ELF-1 (cell line): ENCODE results near the gene ARHGEF19.
"Not testable (repeated sequence)": the region's sequence is repeated elsewhere in the genome, so short reads cannot be mapped to it uniquely, and the experiment has no call there.

Experiments
- DNase-seq: peaks from one replicate; pipeline ENCODE4 v3.0.0-alpha.2; 2016; ENCODE audit warnings: low read depth, low spot score

Gene ARHGEF19

DNA sequence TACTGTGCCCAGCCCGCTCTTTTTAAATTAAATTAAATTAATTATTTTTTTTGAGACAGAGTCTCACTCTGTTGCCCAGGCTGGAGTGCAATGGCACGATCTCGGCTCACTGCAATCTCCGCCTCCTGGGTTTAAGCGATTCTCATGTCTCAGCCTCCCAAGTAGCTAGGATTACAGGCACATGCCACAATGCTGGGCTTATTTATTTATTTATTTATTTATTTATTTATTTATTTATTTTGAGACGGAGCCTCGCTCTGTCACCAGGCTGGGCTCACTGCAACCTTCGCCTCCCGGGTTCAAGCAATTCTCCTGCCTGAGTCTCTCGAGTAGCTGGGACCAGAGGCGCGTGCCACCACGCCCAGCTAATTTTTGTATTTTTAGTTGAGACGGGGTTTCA is 10.3 kb upstream of the ARHGEF19 start:
- DNase-seq = not testable (repeated sequence)

- no peak for DNase-seq
Measured at GRCh38 chr1:16221499-16221898, 9.0 kb upstream of the ARHGEF19 start.

- no peak for DNase-seq
Measured at GRCh38 chr1:16219968-16220500, 7.6 kb upstream of the ARHGEF19 start.

DNA sequence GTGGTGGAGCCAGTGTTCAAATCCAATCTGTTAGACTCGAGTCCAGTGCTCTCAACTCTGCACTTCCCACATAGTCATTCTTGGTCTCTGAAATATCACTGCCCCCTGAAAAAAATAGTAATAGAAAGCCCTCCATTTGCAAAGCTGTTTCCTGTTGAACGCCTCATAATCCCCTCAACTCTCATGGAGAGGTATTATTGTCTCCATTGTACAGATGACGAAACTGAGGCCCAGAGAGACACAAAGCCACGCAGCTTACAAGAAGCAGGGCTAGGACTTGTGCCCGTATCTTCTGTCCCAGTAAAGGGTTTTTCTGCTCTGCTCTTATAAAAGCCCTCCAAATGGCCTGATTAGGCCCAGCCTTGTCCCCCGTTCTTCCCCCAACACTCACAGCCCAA is 6.2 kb upstream of the ARHGEF19 start:
- DNase-seq = no peak

DNA sequence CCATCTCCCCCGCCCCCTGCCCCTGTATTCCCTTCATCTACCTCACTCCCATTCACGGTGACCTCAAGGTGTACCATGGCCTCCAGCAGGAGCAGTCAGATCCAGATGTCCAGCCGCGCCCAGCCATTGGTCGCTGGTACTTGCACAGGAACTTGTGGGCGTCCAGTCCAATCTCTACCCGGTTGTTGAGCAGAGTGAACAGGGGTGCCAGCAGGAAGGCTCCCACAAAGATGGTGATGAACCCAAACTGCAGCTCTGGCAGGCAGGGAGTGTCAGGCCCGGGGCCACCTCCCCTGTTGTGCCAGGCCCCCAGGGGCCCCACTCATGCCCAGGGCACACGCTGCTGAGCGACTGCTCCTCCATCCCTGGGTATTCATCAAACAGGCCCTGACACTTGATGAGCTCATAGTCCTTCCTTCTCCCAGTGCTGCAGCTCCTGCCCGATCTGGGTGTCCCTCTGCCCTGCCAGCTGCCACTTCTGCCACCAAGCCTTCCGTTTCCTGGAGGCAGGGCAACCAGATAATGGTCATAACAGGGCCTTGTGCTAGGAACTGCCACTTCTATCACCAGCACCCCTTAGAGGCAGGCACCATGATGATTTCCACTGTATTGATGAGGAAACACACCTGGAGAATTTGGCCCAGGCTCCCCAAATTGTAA is 5.7 kb upstream of the ARHGEF19 start:
- DNase-seq = no peak

DNA sequence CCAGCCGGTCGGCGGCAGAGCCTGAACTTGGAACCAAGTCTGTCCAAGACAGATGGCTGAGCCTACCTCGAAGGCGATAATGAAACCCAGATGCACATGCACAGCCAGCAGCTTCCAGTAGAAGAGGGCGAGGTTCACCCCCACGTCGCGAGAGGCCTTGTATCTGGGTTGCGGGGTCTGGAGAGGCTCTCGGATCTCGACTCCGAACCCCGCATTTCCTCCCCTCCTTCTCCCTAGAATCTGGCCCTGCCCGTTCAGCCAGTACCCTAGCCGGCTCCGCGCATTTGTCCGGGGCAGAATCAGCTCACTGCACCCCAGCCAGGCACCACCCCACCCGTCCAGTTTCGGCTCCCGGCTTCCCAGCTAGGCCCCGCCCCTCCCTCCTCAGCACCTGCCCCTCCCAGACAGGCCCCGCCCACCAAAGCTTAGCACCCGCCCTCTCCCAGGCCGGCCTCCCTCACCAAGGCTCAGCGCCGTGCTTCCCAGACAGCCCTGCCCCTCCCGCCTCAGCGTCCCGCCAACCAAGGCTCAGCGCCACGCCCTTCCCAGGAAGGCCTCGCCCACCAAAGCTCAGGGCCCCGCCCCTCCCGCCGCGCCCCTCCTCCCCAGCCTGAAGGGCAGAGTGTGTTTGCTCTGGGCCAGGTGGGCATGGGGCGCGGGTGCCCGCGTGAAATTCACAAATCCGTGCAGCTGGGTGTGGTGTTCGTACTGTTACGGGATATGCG is 4.8 kb upstream of the ARHGEF19 start:
- DNase-seq = peak; percentile 95

DNA sequence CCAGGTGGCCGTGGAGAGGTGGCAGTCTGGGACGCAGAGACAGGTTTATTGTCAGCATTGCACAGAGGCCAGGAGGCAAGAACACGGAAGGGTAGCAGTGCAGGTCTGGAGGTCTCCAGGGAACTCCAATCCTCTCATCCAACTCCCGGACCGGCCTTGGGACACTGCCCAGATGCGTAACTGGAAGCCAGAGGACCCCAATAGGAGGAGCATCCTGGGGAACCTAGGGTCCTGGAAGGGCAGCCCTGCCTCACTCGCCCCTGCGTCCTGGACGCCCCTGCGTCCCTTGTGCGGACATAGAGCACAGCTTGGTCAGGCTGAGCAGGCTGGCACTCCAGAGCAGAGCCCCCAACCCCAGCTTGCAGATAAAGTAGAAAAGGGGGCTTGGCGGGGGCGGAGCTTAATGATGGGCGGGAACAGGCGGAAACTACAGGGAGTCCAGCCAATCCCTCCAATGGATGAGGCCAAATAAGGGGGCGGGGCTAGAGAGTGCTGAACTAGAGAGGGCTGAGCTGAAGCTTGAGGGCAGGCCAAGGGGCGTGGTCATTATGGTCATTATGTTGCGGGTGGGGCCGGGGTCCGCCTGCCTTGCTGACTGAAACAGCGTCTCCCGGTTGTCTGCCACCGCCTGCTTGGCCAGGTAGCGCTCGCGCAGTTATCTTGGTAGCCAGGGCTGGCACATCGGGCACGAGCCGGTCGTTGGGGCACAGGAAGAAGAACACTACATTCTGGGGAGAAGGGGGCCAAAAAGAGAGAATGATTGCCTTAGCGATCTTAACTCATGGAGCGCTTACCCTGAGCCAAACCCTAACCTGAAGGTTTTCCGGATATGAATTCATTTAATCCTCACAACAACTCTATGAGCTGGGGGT is 3.7 kb upstream of the ARHGEF19 start:
- DNase-seq = peak; percentile 96

DNA sequence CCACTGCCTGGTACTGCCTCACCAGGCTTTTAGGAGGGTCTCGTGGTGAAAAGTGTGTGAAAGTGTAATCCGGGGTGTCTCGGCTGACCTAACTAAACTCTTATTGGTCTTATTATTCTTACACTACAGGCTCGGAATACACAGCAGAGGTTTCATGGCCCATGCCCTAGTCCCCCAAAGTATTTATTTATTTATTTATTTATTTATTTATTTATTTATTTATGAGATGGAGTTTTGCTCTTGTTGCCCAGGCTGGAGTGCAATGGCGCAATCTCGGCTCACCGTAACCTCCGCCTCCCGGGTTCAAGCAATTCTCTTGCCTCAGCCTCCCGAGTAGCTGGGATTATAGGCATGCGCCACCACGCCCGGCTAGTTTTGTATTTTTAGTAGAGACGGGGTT is 2.8 kb upstream of the ARHGEF19 start:
- DNase-seq = not testable (repeated sequence)

DNA sequence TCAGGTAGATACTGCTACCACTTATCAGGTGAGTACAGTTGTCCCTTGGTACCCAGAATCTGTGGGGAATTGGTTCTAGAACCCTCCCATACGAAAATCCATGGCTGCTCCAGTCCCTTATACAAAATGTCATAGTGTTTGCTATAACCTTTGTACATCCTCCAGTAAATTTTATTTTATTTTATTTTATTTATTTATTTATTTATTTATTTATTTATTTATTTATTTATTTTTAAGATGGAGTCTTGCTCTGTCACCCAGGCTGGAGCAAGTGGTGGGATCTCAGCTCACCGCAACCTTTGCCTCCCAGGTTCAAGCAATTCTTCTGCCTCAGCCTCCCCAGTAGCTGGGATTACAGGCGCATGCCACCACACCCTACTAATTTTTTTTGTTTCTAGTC is 1.1 kb upstream of the ARHGEF19 start:
- DNase-seq = not testable (repeated sequence)

DNA sequence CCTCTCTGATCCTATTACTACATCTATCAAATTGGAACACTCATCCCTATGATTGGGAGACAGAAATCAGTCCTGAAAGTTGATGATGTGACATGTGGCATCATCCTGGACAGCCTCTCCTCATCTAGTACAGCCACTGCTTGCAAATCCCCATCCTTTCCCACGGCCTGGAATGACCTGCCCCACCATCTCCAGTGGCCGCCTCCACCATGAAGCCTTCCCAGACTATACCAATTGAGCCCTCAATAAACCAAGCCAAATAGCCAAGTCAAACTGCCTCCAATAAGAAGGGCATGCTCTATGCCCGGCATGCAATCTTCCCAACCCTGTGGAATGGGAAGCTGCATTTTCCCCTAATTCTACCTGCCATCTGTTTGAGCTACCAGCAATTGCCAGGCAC is 561 bp upstream of the ARHGEF19 start:
- DNase-seq = no peak

DNA sequence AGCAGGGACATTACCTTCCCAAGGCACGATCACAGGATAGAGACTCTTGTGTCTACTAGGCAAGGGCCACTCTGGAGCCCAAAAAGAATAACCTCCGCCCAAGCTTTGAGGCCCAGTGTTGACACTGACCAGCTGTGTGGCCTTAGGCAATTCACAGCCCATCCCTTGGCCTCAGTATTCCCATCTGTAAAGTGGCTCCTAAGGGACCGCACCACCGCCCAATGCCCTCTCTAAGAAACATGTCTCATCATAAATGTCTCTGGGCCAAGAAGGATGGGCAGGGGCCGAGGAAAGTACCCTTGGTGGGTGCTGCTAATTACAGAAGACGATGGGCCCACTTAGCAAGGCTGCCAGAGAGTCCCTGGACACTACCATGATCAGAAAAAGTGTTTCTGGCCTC is 628 bp downstream of the ARHGEF19 start:
- no peak for DNase-seq

DNA sequence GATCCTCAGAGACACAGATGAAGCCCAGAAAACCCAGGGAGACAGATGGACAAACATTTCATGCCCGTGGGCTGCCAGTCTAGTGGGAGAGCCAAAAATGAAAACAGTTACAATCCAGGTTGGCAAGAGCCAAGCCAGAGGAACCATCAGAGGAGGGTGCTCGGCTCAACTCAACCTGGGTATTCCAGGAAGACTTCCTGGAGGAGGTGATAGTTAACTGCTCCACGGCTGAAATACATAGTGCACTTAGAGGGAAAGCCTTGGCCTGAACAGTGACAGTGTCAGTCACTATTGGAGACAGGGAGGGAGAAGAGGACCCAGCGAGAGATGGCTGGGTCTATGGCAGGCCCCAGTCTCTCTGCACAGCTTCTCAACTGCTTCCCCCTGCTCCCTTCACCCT is 1.9 kb downstream of the ARHGEF19 start:
- no peak for DNase-seq

DNA sequence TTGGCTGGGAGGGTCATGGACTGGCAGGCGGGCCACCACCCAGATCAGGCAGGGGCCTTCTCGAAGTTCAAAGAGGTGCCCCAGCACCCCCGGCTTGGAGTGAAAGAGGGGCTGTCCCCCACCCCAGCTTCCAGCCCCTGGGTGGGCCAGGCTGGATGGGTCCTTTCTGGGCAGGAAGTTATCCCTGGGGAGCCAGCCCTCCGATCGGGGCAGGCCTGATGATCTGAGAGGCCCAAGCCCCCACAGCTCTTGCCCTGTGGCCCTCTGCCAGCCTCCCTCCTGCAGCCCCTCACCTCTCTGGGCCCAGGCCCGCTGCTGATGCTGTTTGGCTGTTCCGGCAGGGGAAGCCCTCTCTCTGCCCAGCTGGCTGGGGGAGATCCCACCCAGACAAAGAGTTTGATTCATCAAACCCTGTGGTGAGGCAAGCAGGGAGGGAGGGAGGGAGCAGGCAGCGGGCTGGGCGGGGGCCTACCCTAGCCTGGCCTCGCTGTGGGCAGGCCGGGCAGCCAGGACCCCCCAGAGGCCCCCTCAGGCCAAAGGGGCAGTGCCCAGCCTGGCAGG is 2.5 kb downstream of the ARHGEF19 start:
- DNase-seq = no peak

- DNase-seq = no peak
Measured at GRCh38 chr1:16209132-16209846, 3.2 kb downstream of the ARHGEF19 start.

DNA sequence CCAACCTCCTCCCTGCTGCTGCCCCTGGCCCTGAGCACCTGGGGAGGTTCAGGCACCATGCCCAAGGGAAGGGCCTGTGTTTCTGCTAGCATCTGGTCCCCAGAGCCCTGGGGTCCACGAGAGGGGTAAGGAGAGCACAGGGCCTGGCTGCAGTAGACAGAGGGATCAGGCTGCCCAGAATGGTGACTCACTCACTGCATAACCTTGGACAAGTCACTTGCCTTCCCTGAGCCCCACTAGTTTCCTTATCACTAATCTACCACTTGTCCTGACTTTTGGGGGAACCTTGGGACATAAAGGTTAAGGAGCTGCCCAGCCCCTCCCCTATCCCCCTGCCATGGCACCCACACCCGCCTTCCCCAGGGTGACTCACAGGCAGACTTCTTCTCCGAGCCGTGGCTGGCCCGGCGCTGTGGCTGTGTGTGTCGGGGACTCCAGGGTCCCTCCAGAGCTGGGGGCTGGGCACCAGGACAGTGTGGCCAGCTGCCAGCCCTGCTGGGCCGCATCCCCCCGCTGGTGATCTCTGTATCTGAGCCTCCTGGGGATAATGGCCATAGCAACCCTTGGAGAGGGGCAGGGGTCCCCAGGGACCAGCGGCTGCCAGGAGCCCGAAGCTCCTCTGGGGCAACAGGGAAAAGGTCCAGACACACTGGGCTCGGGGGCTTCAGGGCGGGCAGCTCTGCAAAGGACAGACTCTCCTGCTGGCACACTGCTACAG is 4.0 kb downstream of the ARHGEF19 start:
- no peak for DNase-seq

DNA sequence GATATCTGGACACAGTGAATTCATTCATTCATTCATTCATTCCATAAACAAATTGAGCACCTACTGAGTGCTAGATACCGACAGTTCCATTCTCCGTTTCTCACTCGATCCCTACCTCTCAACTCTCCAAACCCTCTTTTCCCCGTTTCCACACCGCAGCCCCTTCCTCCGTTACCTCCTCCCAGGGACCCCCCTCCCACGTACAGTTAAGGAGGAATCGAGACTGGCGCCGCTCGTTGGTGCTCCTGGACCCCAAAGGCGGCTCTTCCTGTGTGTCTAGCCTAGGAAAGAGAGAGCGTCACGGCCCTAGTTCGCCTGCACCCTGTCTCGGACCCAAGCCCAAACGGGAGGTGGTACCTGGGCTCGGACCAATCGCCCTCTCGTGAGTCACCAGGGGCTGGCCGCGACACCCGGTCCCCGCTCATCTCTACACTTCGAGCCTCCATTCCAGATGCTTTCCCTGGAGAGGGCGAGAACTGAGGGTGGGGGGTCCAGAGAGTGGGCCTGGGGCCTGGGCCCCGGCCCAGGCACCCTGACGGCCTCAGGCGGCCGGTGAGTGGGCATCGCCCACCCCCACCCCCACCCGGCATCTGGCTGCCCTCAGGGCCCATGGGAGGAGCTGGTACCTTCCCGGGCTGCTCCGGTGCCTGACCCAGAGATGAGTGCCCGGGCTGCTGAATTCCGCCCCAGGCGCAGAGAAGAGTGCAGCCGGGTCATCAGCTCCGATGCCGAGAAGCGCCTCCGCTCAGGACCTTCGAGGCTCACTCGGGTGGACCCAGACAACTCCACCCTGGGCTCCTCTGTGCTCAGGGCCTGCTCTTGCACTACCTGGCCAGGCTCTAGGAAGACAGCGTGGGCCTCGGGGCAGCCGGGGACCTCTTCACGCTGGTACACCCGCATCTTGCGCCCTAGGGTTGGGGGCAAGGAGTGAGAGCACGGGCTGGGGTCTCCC is 4.9 kb downstream of the ARHGEF19 start:
- DNase-seq = peak; percentile 51

GRCh38 chr1:16206547-16207317 is 5.7 kb downstream of the ARHGEF19 start:
- DNase-seq = peak; percentile 98

DNA sequence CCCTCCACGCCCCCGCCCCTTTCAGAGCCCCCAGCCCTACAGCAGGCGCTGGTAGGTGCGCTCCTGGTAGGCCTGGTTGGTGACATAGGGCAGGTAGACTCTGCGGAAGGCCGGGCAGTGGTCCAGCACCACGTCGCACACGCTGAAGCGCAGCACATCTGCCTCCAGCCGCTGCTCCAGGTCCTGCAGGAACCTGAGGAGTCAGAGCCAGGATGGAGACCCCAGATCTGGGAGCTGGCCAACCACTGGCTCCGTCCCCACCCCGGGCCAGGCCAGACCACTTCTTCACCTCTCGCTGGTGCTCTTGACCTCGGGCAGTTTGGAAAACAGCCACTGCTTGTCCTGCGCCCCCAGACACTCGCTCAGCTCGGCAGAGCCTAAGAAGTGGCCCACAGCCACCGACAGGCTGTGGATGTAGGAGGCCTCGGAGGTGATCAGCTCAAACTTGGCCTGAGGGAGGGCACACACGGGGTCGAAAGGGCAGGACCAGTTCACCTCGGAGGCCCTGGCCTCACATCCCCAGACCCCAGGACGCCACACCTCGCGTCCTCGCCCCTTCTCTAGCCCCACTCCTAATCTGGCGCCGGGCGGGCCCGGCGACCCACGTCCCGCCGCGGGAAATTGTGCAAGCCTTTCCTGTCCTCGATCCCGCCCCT is 6.4 kb downstream of the ARHGEF19 start:
- DNase-seq = peak; percentile 64
